Right lobe of liver (tissue), 6 donors: ENCODE measurements around the gene PPP1R1A. TPM values are rescaled to one million over a fixed set of nuclear protein-coding genes. Genes with fewer than 3 reads are reported as not detected.

Experiments used
- ATAC-seq, 4 donors: fragments of 200-7000 bp; cut with Tn5 transposase; one replicate each; pipeline ENCODE4 v1.9.1; 2020; ENCODE audit warnings: mild to moderate bottlenecking in 4 of 4, moderate library complexity in 4 of 4
- DNase-seq, 3 donors: peaks; one replicate each; pipeline ENCODE4 v3.0.0-alpha.2; 2020
- H3K27ac ChIP-seq, 3 donors: fragments of 200-600 bp; one replicate each; pipeline ENCODE4 v1.8.0; 2022
- H3K27me3 ChIP-seq, 2 donors: fragments of 200-600 bp; one replicate each; pipeline ENCODE4 v1.8.0; 2022
- H3K36me3 ChIP-seq, 4 donors: fragments of 200-600 bp; sonication (generic) in 1 of 4; one replicate each; pipeline versions ENCODE4 v1.5.1 to v1.8.0; 2017 to 2022; ENCODE audit warnings: control low read depth in 1 of 4
- H3K4me1 ChIP-seq, 4 donors: fragments of 200-600 bp; sonication (generic) in 1 of 4; one replicate each; pipeline versions ENCODE4 v1.5.1 to v1.8.0; 2017 to 2022; ENCODE audit warnings: control low read depth in 1 of 4
- H3K4me3 ChIP-seq, 3 donors: fragments of 200-600 bp; one replicate each; pipeline ENCODE4 v1.8.0; 2022
- H3K9me3 ChIP-seq, 4 donors: fragments of 200-600 bp; sonication (generic) in 1 of 4; one replicate each; pipeline versions ENCODE4 v1.5.1 to v1.8.0; 2017 to 2022; ENCODE audit warnings: control low read depth in 1 of 4
- CTCF ChIP-seq, 4 donors: fragments of 200-600 bp in 3 of 4; fragments of 450-650 bp in 1 of 4; IDR thresholded peaks; one replicate each; pipeline versions ENCODE4 v1.5.1 to v1.8.0; 2016 to 2022; ENCODE audit warnings: antibody characterized with exemption in 4 of 4, mild to moderate bottlenecking in 2 of 4
- POLR2A ChIP-seq: fragments of 450-650 bp; IDR thresholded peaks from one replicate; pipeline ENCODE4 v1.6.1; 2017; ENCODE audit warnings: antibody characterized with exemption, mild to moderate bottlenecking
- WGBS: methylation state at CpG from one replicate; pipeline ENCODE4 v1.1.6; 2018; ENCODE audit warnings: low coverage, low lambda C conversion rate; ENCODE audit not compliant: insufficient coverage; ENCODE audit errors: missing lambda C conversion rate; 5-methylcytosine and 5-hydroxymethylcytosine counted together
- intact Hi-C, 2 donors: fragments of 100-400 bp; cut with DNase I; formaldehyde crosslinking; loops; one replicate each; pipeline versions ENCODE4 v1.11.2 to v1.14.1; 2022
- total RNA-seq, 6 experiments: library from RNA; depleted of rRNA in 2 of 6; stranded (reverse); fragments of >200 nt in 2 of 6; fragmentation: NEBNext Ultra II Directional in 3 of 6; extraction: Animal tissue kit (Norgen Biotek cat#: 25700) in 3 of 6; gene quantifications; one replicate each; pipeline versions ENCODE4 v1.1.0 to v1.2.4, GENCODE V29; 2016 to 2023
- donor health status: DM: no; HTN: yes; CAD: no.
- donor health status: DM: no; HTN: no; CAD: no.
- donor health status: DM: no; HTN: no; CAD: no.
- donor health status: DM: no; HTN: yes; CAD: no.
- donor health status: DM: no; HTN: yes; CAD: no.

Gene PPP1R1A
- total RNA-seq, 6 experiments from 2014 or later, result 15.6 to 153 (median 54.5) TPM

GRCh38 chr12:54543526-54543925, 44.9 kb downstream of the PPP1R1A start:
- H3K27me3 ChIP-seq, result no peaks in the 10 kb centered on the region
- no peaks in the 10 kb centered on the region for H3K4me1 ChIP-seq
- intact Hi-C loops, result no loop called here
- ATAC-seq, result no peak
- H3K9me3 ChIP-seq, result no peaks in the 10 kb centered on the region
- no peak for DNase-seq
- H3K4me3 ChIP-seq, result no peak overlapping the region
- TF ChIP-seq CTCF (IDR thresholded peaks at IDR 0.05), result no peak
- TF ChIP-seq POLR2A, result no peak
- no peaks in the 10 kb centered on the region for H3K36me3 ChIP-seq
- no peak overlapping the region for H3K27ac ChIP-seq
- no CpG with 5 or more reads among the region's 2 CpGs for WGBS

GRCh38 chr12:54541751-54542290, 46.6 kb downstream of the PPP1R1A start:
- intact Hi-C loops, result no loop called here
- Histone ChIP-seq H3K4me3 (no peak overlapping the region), H3K4me1 (no peaks in the 10 kb centered on the region), H3K9me3 (no peaks in the 10 kb centered on the region), H3K27me3 (no peaks in the 10 kb centered on the region), H3K36me3 (no peaks in the 10 kb centered on the region), H3K27ac (no peak overlapping the region)
- ATAC-seq (no peak), DNase-seq (no peak)
- WGBS, result 61% methylated on average over 3 of the region's 5 CpGs
- no peak for TF ChIP-seq CTCF (IDR thresholded peaks at IDR 0.05)
- TF ChIP-seq POLR2A, result no peak

- Histone ChIP-seq H3K27me3 (no peaks in the 10 kb centered on the region), H3K27ac (no peak overlapping the region), H3K4me3 (no peak overlapping the region), H3K9me3 (no peaks in the 10 kb centered on the region), H3K36me3 (no peaks in the 10 kb centered on the region), H3K4me1 (no peaks in the 10 kb centered on the region)
- intact Hi-C loops, result no loop called here
- ATAC-seq, result no peak
- WGBS, result 42% methylated on average over 2 of the region's 3 CpGs
- TF ChIP-seq CTCF (IDR thresholded peaks at IDR 0.05), result no peak
- TF ChIP-seq POLR2A, result no peak
- no peak for DNase-seq
Measured at GRCh38 chr12:54538136-54538700, 50.2 kb downstream of the PPP1R1A start.

- Histone ChIP-seq H3K4me1 (no peaks in the 10 kb centered on the region), H3K36me3 (no peaks in the 10 kb centered on the region)
Measured at GRCh38 chr12:54535474-54535873, 53.0 kb downstream of the PPP1R1A start.

More at GRCh38 chr12:54535474-54535873, 53.0 kb downstream of the PPP1R1A start:
- DNase-seq (no peak), ATAC-seq (no peak)
- Histone ChIP-seq H3K4me3 (no peak overlapping the region), H3K27me3 (no peaks in the 10 kb centered on the region), H3K27ac (no peak overlapping the region), H3K9me3 (no peaks in the 10 kb centered on the region)
- intact Hi-C loops, result no loop called here
- TF ChIP-seq POLR2A, result no peak
- no peak for TF ChIP-seq CTCF (IDR thresholded peaks at IDR 0.05)
